ENCODE results near the gene GKAP1.

Gene GKAP1

GRCh38 chr9:83794051-83794450 is 23.5 kb downstream of the GKAP1 start:
- DNase-seq (ENCODE audit: low read depth in 2 of 2) = no peak
- TF ChIP-seq CTCF (IDR thresholded peaks at IDR 0.05; ENCODE audit: low read depth, low read length) = no peak
- H3K4me3 ChIP-seq (replicated peaks in 1 of 2; ENCODE audit: low read depth in 2 of 2, low read length in 2 of 2) = no peak overlapping the region

DNA sequence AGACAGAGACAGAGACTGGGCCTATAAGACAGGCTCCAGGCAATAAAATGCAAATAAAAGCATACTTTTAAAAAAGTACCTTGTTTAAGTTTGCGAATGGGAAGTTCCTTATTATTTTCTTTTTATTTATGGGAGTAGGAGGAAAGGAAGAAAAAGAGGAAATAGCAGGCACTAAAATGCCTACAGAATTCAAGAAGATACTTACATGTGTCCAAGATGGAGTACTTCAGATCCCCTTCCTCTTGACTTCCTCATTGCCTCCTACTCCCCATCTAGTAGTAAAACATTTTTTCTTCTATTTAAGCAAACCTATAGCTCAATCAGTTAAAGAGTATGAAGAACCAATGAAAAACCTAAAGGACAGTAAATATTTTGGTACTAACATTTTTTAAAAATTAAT is 24.8 kb downstream of the GKAP1 start:
- no peak for TF ChIP-seq CTCF (IDR thresholded peaks at IDR 0.05; ENCODE audit: low read depth, low read length)
- no peak overlapping the region for H3K4me3 ChIP-seq (replicated peaks in 1 of 2; ENCODE audit: low read depth in 2 of 2, low read length in 2 of 2)
- DNase-seq (ENCODE audit: low read depth in 2 of 2) = no peak

- no peak overlapping the region for H3K4me3 ChIP-seq (replicated peaks in 1 of 2; ENCODE audit: low read depth in 2 of 2, low read length in 2 of 2)
- TF ChIP-seq CTCF (IDR thresholded peaks at IDR 0.05; ENCODE audit: low read depth, low read length) = no peak
- DNase-seq (ENCODE audit: low read depth in 2 of 2) = no peak
Measured at GRCh38 chr9:83778164-83778563, 39.4 kb downstream of the GKAP1 start.

- no peak for DNase-seq (ENCODE audit: low read depth in 2 of 2)
- TF ChIP-seq CTCF (IDR thresholded peaks at IDR 0.05; ENCODE audit: low read depth, low read length) = no peak
- no peak overlapping the region for H3K4me3 ChIP-seq (replicated peaks in 1 of 2; ENCODE audit: low read depth in 2 of 2, low read length in 2 of 2)
Measured at GRCh38 chr9:83775932-83776331, 41.6 kb downstream of the GKAP1 start.

DNA sequence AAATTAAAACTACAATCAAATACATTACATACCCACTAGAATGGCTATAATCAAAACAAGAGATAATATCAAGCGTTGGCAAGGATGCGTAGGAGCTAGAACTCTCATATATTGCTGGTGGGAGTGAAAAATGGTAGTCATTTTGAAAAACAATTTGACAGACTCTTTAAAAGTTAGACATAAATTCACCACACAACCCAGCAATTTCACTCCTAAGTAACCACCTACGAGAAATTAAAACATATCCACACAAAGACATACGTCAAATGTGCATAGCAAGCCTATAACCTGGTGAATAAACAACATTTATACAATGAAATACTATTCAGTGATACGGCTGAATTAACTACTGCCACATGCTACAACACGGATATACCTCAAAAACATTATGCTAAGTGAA is 44.7 kb downstream of the GKAP1 start:
- no peak overlapping the region for H3K4me3 ChIP-seq (replicated peaks in 1 of 2; ENCODE audit: low read depth in 2 of 2, low read length in 2 of 2)
- no peak for DNase-seq (ENCODE audit: low read depth in 2 of 2)
- TF ChIP-seq CTCF (IDR thresholded peaks at IDR 0.05; ENCODE audit: low read depth, low read length) = no peak

GRCh38 chr9:83765376-83765775 is 52.2 kb downstream of the GKAP1 start:
- no peak for DNase-seq (ENCODE audit: low read depth in 2 of 2)
- TF ChIP-seq CTCF (IDR thresholded peaks at IDR 0.05; ENCODE audit: low read depth, low read length) = no peak
- no peak overlapping the region for H3K4me3 ChIP-seq (replicated peaks in 1 of 2; ENCODE audit: low read depth in 2 of 2, low read length in 2 of 2)

GRCh38 chr9:83754383-83754977 is 63.1 kb downstream of the GKAP1 start:
- DNase-seq (ENCODE audit: low read depth in 2 of 2) = no peak
- no peak overlapping the region for H3K4me3 ChIP-seq (replicated peaks in 1 of 2; ENCODE audit: low read depth in 2 of 2, low read length in 2 of 2)
- no peak for TF ChIP-seq CTCF (IDR thresholded peaks at IDR 0.05; ENCODE audit: low read depth, low read length)

Data from cardiac fibroblast (primary cell).